Left ventricle myocardium inferior (tissue), 1 donor: Measurements from ENCODE around the gene ESRRB. TPM values are rescaled to one million over a fixed set of nuclear protein-coding genes. Genes with fewer than 3 reads are reported as not detected.

Experiments used
- DNase-seq: peaks from one replicate; pipeline ENCODE4 v3.0.0-alpha.2; 2020
- H3K27ac ChIP-seq: fragments of 200-600 bp; replicated peaks from 2 replicates; pipeline ENCODE4 v1.8.0; 2021
- H3K27me3 ChIP-seq: fragments of 200-600 bp; 2 replicates; pipeline ENCODE4 v1.8.0; 2021; ENCODE audit warnings: low read depth
- H3K36me3 ChIP-seq: fragments of 200-600 bp; 2 replicates; pipeline ENCODE4 v1.8.0; 2021
- H3K4me1 ChIP-seq: fragments of 200-600 bp; 2 replicates; pipeline ENCODE4 v1.8.0; 2021
- H3K4me3 ChIP-seq: fragments of 200-600 bp; 2 replicates; pipeline ENCODE4 v1.8.0; 2021; ENCODE audit warnings: mild to moderate bottlenecking, moderate library complexity
- H3K9me3 ChIP-seq: fragments of 200-600 bp; replicated peaks from 2 replicates; pipeline ENCODE4 v1.8.0; 2021
- intact Hi-C: fragments of 100-400 bp; cut with micrococcal nuclease; formaldehyde crosslinking; loops from one replicate; pipeline ENCODE4 v1.11.0; 2022
- total RNA-seq: library from RNA; stranded (reverse); fragmentation: NEBNext Ultra II Directional; extraction: Animal tissue kit (Norgen Biotek cat#: 25700); gene quantifications from one replicate; pipeline ENCODE4 v1.2.1, GENCODE V29; 2021
- TF ChIP-seq, protein P1 (sequence below): fragments of 200-600 bp; IDR thresholded peaks from 2 replicates; pipeline ENCODE4 v1.8.0; 2021; ENCODE audit warnings: antibody characterized with exemption, mild to moderate bottlenecking, borderline replicate concordance
- donor health status: DM: no; HTN: yes; CAD: no; lungs with severe emphysema.

ESRRB gene
- total RNA-seq, 1 donor from 2014 or later: 16.9 TPM

DNA sequence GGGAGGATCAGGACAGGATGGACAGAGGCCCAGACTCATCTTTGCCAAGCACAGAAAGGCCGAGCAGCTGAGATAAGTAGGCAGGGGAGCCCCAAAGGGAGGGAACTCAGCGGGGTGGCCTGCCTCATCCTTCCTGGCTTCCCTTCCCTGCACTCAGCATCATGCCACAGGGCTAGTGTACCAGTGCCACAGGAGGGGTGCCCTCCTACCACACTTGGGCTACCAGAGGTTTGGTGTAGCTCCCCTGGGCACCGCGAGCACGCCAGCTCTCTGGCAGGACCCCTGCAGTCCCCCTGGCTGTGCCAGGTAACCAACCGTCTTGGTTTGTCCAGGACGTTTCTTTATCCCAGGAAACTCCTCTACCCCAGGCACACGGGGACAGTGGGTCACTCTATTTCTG, 123.5 kb downstream of the ESRRB start:
- Histone ChIP-seq H3K4me3 (no peak overlapping the region), H3K27me3 (peaks cover 2% of the 10 kb centered on the region), H3K36me3 (no peaks in the 10 kb centered on the region), H3K27ac (no peak overlapping the region), H3K4me1 (peaks cover 9% of the 10 kb centered on the region), H3K9me3 (no peaks in the 10 kb centered on the region)
- DNase-seq: no peak
- intact Hi-C loops: no loop called here
- TF ChIP-seq, protein P1, sequence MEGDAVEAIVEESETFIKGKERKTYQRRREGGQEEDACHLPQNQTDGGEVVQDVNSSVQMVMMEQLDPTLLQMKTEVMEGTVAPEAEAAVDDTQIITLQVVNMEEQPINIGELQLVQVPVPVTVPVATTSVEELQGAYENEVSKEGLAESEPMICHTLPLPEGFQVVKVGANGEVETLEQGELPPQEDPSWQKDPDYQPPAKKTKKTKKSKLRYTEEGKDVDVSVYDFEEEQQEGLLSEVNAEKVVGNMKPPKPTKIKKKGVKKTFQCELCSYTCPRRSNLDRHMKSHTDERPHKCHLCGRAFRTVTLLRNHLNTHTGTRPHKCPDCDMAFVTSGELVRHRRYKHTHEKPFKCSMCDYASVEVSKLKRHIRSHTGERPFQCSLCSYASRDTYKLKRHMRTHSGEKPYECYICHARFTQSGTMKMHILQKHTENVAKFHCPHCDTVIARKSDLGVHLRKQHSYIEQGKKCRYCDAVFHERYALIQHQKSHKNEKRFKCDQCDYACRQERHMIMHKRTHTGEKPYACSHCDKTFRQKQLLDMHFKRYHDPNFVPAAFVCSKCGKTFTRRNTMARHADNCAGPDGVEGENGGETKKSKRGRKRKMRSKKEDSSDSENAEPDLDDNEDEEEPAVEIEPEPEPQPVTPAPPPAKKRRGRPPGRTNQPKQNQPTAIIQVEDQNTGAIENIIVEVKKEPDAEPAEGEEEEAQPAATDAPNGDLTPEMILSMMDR: no peak

DNA sequence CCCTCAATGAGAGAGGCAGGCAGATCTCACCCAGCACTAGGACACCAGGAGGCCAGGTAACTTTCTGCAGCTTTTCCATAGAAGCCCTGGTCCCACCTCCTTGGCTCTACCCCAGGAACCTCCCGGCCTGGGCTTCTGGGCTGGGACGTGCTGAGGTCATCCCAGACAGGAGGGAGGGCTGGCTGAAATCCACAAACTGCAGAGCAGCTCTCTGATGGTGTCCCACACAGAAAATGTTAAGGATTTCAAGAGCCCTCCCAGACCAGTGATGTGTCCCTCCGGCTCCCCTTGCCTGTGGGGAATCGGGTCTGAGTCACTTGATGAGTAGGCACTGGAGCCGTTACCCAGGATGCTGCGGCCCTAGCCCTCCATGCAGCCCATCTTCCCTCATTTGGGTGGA, 124.1 kb downstream of the ESRRB start:
- peaks cover 9% of the 10 kb centered on the region for H3K4me1 ChIP-seq
- H3K27ac ChIP-seq: no peak overlapping the region
- H3K9me3 ChIP-seq: no peaks in the 10 kb centered on the region
- DNase-seq: no peak
- TF ChIP-seq, protein P1: no peak
- no peak overlapping the region for H3K4me3 ChIP-seq
- no peaks in the 10 kb centered on the region for H3K36me3 ChIP-seq
- peaks cover 4% of the 10 kb centered on the region for H3K27me3 ChIP-seq
- intact Hi-C loops: no loop called here

DNA sequence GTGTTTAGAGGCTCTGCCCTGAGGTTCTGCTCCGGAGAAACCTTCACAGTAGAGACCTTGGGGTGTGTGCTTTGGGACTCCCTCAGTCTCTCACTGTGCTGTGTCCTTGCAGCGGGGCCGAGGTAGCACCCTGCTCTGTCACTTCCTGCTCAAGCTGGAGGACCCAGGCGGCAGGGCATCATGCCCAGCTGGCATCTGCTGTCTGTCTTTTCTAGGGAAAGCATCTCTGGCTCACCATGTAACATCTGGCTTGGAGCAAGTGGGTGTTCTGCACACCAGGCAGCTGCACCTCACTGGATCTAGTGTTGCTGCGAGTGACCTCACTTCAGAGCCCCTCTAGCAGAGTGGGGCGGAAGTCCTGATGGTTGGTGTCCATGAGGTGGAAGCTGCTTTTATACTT, 124.5 kb downstream of the ESRRB start:
- TF ChIP-seq, protein P1: no peak
- no peaks in the 10 kb centered on the region for H3K36me3 ChIP-seq
- H3K27ac ChIP-seq: no peak overlapping the region
- peaks cover 6% of the 10 kb centered on the region for H3K27me3 ChIP-seq
- H3K4me3 ChIP-seq: no peak overlapping the region
- intact Hi-C loops: no loop called here
- no peaks in the 10 kb centered on the region for H3K9me3 ChIP-seq
- peaks cover 9% of the 10 kb centered on the region for H3K4me1 ChIP-seq
- no peak for DNase-seq

DNA sequence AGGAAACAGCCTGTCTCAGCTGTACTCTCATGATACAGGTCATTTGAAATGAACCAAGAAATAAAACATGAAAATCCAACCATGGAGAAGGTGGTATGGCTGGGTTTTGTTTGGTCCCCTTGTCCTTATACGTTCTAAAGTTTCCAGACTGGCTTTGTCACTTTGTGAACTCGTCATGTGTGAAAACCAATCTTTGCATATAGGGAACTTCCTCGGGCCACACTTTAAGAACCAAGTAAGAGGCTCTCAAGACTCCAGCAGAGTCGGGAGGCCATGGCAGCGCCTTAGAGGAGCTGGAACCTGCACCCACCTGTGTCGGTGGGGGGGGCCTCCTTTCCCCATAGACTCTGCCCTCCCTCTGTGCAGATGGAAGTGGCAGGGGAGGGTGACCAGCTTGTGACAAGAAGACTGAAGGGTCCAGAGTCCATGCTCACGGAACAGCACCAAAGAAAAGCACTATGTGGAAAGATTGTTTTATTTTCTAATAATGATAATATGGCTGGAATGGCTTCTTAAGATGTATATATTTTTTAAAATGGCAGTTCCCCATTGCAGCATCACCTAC, 125.3 kb downstream of the ESRRB start:
- H3K9me3 ChIP-seq: no peaks in the 10 kb centered on the region
- DNase-seq: no peak
- TF ChIP-seq, protein P1: no peak
- peaks cover 9% of the 10 kb centered on the region for H3K4me1 ChIP-seq
- no peak overlapping the region for H3K4me3 ChIP-seq
- intact Hi-C loops: no loop called here
- H3K27me3 ChIP-seq: peaks cover 14% of the 10 kb centered on the region
- no peak overlapping the region for H3K27ac ChIP-seq
- H3K36me3 ChIP-seq: no peaks in the 10 kb centered on the region

DNA sequence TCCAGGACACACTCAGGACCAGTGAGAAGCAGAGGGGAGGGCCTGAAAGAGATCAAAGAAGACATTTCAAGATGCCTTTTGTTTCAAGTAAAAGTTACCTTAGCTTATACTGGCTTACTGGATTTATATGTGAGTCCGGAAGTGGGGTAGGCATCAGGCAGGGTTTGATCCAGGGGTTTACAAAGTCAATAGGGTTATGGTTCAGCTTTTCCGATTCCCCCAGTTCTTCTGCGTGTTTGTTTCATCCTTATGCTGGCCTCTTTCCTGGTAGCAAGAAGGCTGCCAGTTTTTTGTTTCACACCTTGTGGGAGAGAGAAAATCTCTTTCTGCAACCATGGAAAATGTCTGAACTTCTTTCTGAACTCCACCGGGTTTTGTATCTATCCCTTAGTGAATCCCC, 126.3 kb downstream of the ESRRB start:
- no peak for DNase-seq
- Histone ChIP-seq H3K4me1 (peaks cover 9% of the 10 kb centered on the region), H3K27me3 (peaks cover 24% of the 10 kb centered on the region), H3K4me3 (no peak overlapping the region), H3K27ac (no peak overlapping the region), H3K36me3 (no peaks in the 10 kb centered on the region), H3K9me3 (no peaks in the 10 kb centered on the region)
- TF ChIP-seq, protein P1: no peak
- intact Hi-C loops: no loop called here
